ENCODE measurements around the gene FCRL6.
A peak's percentile ranks its signal among the peaks of the same experiment; 100 is the strongest.

FCRL6 gene

DNA sequence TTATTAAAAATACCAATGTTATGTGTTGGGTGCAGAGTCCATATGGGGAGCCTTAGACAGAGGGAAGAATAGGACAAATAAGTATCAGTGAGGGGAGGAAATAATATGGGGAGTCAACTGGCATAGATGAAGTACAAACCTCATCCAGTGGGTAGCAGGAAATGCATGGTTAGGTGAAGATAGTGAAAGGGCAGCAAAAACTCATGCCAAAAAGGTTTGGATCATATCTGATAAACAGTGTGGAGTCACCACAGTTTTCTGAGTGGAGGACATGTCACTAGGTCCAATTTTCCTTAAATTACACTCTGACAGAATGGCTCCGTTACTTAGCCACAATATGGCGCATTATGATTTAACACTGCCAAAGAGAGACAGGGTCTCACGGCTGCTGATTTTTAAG lies 11.1 kb upstream of the FCRL6 start:
- TF ChIP-seq ZBTB7A (IDR thresholded peaks at IDR 0.05; ENCODE audit: low read depth), result no peak
- no peak for TF ChIP-seq FOXM1 (IDR thresholded peaks at IDR 0.05; ENCODE audit: borderline replicate concordance, low read depth)
- no peak for TF ChIP-seq TEAD4 (IDR thresholded peaks at IDR 0.05)
- TF ChIP-seq NFIC (IDR thresholded peaks at IDR 0.05), result no peak
- TF ChIP-seq TCF12 (IDR thresholded peaks at IDR 0.05; ENCODE audit: low read depth), result no peak
- no peak for TF ChIP-seq CREB1 (IDR thresholded peaks at IDR 0.05; ENCODE audit: low read depth)
- TF ChIP-seq EP300 (IDR thresholded peaks at IDR 0.05; ENCODE audit: borderline replicate concordance), result no peak
- TF ChIP-seq, protein P1, sequence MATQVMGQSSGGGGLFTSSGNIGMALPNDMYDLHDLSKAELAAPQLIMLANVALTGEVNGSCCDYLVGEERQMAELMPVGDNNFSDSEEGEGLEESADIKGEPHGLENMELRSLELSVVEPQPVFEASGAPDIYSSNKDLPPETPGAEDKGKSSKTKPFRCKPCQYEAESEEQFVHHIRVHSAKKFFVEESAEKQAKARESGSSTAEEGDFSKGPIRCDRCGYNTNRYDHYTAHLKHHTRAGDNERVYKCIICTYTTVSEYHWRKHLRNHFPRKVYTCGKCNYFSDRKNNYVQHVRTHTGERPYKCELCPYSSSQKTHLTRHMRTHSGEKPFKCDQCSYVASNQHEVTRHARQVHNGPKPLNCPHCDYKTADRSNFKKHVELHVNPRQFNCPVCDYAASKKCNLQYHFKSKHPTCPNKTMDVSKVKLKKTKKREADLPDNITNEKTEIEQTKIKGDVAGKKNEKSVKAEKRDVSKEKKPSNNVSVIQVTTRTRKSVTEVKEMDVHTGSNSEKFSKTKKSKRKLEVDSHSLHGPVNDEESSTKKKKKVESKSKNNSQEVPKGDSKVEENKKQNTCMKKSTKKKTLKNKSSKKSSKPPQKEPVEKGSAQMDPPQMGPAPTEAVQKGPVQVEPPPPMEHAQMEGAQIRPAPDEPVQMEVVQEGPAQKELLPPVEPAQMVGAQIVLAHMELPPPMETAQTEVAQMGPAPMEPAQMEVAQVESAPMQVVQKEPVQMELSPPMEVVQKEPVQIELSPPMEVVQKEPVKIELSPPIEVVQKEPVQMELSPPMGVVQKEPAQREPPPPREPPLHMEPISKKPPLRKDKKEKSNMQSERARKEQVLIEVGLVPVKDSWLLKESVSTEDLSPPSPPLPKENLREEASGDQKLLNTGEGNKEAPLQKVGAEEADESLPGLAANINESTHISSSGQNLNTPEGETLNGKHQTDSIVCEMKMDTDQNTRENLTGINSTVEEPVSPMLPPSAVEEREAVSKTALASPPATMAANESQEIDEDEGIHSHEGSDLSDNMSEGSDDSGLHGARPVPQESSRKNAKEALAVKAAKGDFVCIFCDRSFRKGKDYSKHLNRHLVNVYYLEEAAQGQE (IDR thresholded peaks at IDR 0.05; ENCODE audit: low read depth), result no peak
- TF ChIP-seq, protein P2, sequence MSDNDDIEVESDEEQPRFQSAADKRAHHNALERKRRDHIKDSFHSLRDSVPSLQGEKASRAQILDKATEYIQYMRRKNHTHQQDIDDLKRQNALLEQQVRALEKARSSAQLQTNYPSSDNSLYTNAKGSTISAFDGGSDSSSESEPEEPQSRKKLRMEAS (IDR thresholded peaks at IDR 0.05), result no peak
- TF ChIP-seq RAD21 (IDR thresholded peaks at IDR 0.05; ENCODE audit: low read depth), result no peak
- TF ChIP-seq, protein P3, sequence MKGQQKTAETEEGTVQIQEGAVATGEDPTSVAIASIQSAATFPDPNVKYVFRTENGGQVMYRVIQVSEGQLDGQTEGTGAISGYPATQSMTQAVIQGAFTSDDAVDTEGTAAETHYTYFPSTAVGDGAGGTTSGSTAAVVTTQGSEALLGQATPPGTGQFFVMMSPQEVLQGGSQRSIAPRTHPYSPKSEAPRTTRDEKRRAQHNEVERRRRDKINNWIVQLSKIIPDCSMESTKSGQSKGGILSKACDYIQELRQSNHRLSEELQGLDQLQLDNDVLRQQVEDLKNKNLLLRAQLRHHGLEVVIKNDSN (IDR thresholded peaks at IDR 0.05), result no peak
- no peak for TF ChIP-seq TAF1 (IDR thresholded peaks at IDR 0.05; ENCODE audit: low read depth)
- no peak for TF ChIP-seq EGR1 (IDR thresholded peaks at IDR 0.05)
- TF ChIP-seq CEBPB (IDR thresholded peaks at IDR 0.05), result no peak

DNA sequence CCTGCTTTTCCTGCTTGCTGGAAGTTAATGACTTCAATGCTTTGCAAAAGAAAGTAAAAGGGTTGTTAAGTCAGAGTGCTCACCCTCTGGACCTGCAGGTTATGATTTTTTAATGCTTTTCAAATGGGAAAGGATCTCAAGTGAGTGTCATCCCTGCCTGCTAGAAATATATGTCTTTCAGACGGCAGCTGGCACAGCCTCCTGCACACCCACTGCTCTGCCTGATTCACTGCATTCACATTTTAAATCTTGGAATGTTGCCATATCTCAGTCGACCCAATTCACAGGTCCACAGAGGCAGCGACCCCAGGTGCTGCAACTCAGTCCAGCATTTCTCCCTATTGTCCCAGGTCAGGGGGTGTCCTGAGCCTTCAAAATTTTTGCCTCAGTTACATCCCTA lies 10.7 kb upstream of the FCRL6 start:
- no peak for TF ChIP-seq NFIC (IDR thresholded peaks at IDR 0.05)
- no peak for TF ChIP-seq CREB1 (IDR thresholded peaks at IDR 0.05; ENCODE audit: low read depth)
- TF ChIP-seq, protein P1 (IDR thresholded peaks at IDR 0.05; ENCODE audit: low read depth), result no peak
- TF ChIP-seq, protein P2 (IDR thresholded peaks at IDR 0.05), result no peak
- no peak for TF ChIP-seq TCF12 (IDR thresholded peaks at IDR 0.05; ENCODE audit: low read depth)
- TF ChIP-seq EP300 (IDR thresholded peaks at IDR 0.05; ENCODE audit: borderline replicate concordance), result no peak
- TF ChIP-seq YY1 (IDR thresholded peaks at IDR 0.05; ENCODE audit: low read depth), result no peak
- TF ChIP-seq TAF1 (IDR thresholded peaks at IDR 0.05; ENCODE audit: low read depth), result no peak
- TF ChIP-seq, protein P3 (IDR thresholded peaks at IDR 0.05), result no peak
- no peak for TF ChIP-seq FOXM1 (IDR thresholded peaks at IDR 0.05; ENCODE audit: borderline replicate concordance, low read depth)
- TF ChIP-seq ZBTB7A (IDR thresholded peaks at IDR 0.05; ENCODE audit: low read depth), result no peak
- no peak for TF ChIP-seq RAD21 (IDR thresholded peaks at IDR 0.05; ENCODE audit: low read depth)
- TF ChIP-seq EGR1 (IDR thresholded peaks at IDR 0.05), result no peak
- no peak for TF ChIP-seq CEBPB (IDR thresholded peaks at IDR 0.05)

DNA sequence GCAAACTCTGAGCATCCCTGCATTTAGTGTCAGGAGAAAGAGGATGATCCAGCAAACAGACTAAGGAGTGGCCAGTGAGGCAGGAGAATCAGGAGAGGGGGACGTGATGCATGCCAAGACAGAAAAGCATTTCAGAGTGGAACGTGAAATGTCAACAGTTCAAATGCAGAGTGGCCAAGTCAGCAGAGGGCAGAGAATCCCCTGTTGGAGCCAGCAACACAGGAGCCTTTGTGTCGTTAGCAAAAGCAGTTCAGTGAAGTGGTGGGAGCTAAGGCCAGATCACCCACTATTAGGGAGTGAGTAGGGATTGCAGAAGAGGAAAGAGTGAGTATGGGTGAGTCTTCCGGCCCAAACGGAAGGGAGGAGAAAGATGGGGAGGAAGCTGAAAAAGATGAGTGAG lies 6.6 kb upstream of the FCRL6 start:
- TF ChIP-seq, protein P3 (IDR thresholded peaks at IDR 0.05), result no peak
- TF ChIP-seq EP300 (IDR thresholded peaks at IDR 0.05; ENCODE audit: borderline replicate concordance) (no peak), TEAD4 (IDR thresholded peaks at IDR 0.05) (no peak), FOXM1 (IDR thresholded peaks at IDR 0.05; ENCODE audit: borderline replicate concordance, low read depth) (no peak), YY1 (IDR thresholded peaks at IDR 0.05; ENCODE audit: low read depth) (no peak), EGR1 (IDR thresholded peaks at IDR 0.05) (no peak), CEBPB (IDR thresholded peaks at IDR 0.05) (no peak), NFIC (IDR thresholded peaks at IDR 0.05) (no peak)

DNA sequence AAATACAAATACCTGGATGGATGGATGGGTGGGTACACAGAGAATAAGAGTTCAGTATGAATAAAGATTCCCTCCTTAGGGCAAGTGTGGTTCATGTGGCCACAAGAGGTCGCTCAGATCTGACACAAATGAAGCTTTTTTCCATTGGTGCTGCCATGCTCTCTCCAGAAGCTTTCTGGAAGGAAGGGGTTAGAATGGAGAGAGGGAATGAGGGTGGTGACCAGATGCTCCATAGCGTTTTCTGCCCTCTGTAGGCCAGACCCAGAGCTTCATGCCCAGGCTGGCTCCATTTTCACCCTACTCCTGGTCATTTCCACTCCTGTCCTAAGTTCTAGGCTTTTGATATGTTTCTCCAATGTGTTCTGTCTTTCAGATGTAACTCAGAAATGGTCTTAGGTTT lies 3.3 kb upstream of the FCRL6 start:
- peak; percentile 39; the same call in 1 of the 2 replicates for TF ChIP-seq YY1 (IDR thresholded peaks at IDR 0.05; ENCODE audit: low read depth)
- TF ChIP-seq TEAD4 (IDR thresholded peaks at IDR 0.05), result no peak
- no peak for TF ChIP-seq NFIC (IDR thresholded peaks at IDR 0.05)
- no peak for TF ChIP-seq FOXM1 (IDR thresholded peaks at IDR 0.05; ENCODE audit: borderline replicate concordance, low read depth)
- TF ChIP-seq, protein P1 (IDR thresholded peaks at IDR 0.05; ENCODE audit: low read depth), result no peak
- TF ChIP-seq TAF1 (IDR thresholded peaks at IDR 0.05; ENCODE audit: low read depth), result no peak
- no peak for TF ChIP-seq TCF12 (IDR thresholded peaks at IDR 0.05; ENCODE audit: low read depth)
- TF ChIP-seq, protein P2 (IDR thresholded peaks at IDR 0.05), result peak; percentile 38; the same call in 1 of the 2 replicates
- TF ChIP-seq EP300 (IDR thresholded peaks at IDR 0.05; ENCODE audit: borderline replicate concordance), result no peak
- TF ChIP-seq, protein P3 (IDR thresholded peaks at IDR 0.05), result no peak
- no peak for TF ChIP-seq EGR1 (IDR thresholded peaks at IDR 0.05)
- no peak for TF ChIP-seq ZBTB7A (IDR thresholded peaks at IDR 0.05; ENCODE audit: low read depth)
- no peak for TF ChIP-seq CEBPB (IDR thresholded peaks at IDR 0.05)
- TF ChIP-seq RAD21 (IDR thresholded peaks at IDR 0.05; ENCODE audit: low read depth), result peak; percentile 92
- TF ChIP-seq CREB1 (IDR thresholded peaks at IDR 0.05; ENCODE audit: low read depth), result no peak
